Measurements from ENCODE around the gene DPH6.
"Not testable (repeated sequence)": the region's sequence is repeated elsewhere in the genome, so short reads cannot be mapped to it uniquely, and the experiment has no call there.

DPH6 gene

GRCh38 chr15:35383506-35383905, 162.5 kb downstream of the DPH6 start:
- Mint-ChIP-seq H3K27me3 (ENCODE audit: low read depth) (no peaks in the 10 kb centered on the region), H3K36me3 (ENCODE audit: low read depth) (peaks cover 6% of the 10 kb centered on the region), H3K4me3 (no peak overlapping the region), H3K4me1 (no peaks in the 10 kb centered on the region), H3K9me3 (peaks cover 4% of the 10 kb centered on the region), H3K27ac (no peak overlapping the region)
- no peak for TF ChIP-seq CTCF (IDR thresholded peaks at IDR 0.05; ENCODE audit: unreplicated experiment in 3 of 3)

- no peak overlapping the region for H3K27ac Mint-ChIP-seq
- TF ChIP-seq CTCF (IDR thresholded peaks at IDR 0.05; ENCODE audit: unreplicated experiment in 3 of 3) = no peak
- no peak overlapping the region for H3K4me3 Mint-ChIP-seq
- no peaks in the 10 kb centered on the region for H3K4me1 Mint-ChIP-seq
- H3K9me3 Mint-ChIP-seq = no peaks in the 10 kb centered on the region
- H3K36me3 Mint-ChIP-seq (ENCODE audit: low read depth) = peaks cover 12% of the 10 kb centered on the region
- H3K27me3 Mint-ChIP-seq (ENCODE audit: low read depth) = no peaks in the 10 kb centered on the region
Measured at GRCh38 chr15:35381328-35381727, 164.6 kb downstream of the DPH6 start.

GRCh38 chr15:35379972-35380371, 166.0 kb downstream of the DPH6 start:
- Mint-ChIP-seq H3K27me3 (ENCODE audit: low read depth) (no peaks in the 10 kb centered on the region), H3K4me1 (no peaks in the 10 kb centered on the region), H3K9me3 (no peaks in the 10 kb centered on the region), H3K36me3 (ENCODE audit: low read depth) (peaks cover 12% of the 10 kb centered on the region), H3K27ac (no peak overlapping the region), H3K4me3 (no peak overlapping the region)
- TF ChIP-seq CTCF (IDR thresholded peaks at IDR 0.05; ENCODE audit: unreplicated experiment in 3 of 3) = no peak

GRCh38 chr15:35378454-35378853, 167.5 kb downstream of the DPH6 start:
- not testable (repeated sequence) for H3K4me1 Mint-ChIP-seq; H3K4me3 Mint-ChIP-seq; H3K27me3 Mint-ChIP-seq (ENCODE audit: low read depth); H3K27ac Mint-ChIP-seq; H3K9me3 Mint-ChIP-seq
- peaks cover 12% of the 10 kb centered on the region for H3K36me3 Mint-ChIP-seq (ENCODE audit: low read depth)

GRCh38 chr15:35376707-35377106, 169.3 kb downstream of the DPH6 start:
- Mint-ChIP-seq H3K9me3 (no peaks in the 10 kb centered on the region), H3K4me3 (no peak overlapping the region), H3K27me3 (ENCODE audit: low read depth) (no peaks in the 10 kb centered on the region), H3K36me3 (ENCODE audit: low read depth) (peaks cover 16% of the 10 kb centered on the region), H3K27ac (no peak overlapping the region), H3K4me1 (no peaks in the 10 kb centered on the region)
- no peak for TF ChIP-seq CTCF (IDR thresholded peaks at IDR 0.05; ENCODE audit: unreplicated experiment in 3 of 3)

- no peaks in the 10 kb centered on the region for H3K4me1 Mint-ChIP-seq
- H3K4me3 Mint-ChIP-seq = no peak overlapping the region
- no peaks in the 10 kb centered on the region for H3K27me3 Mint-ChIP-seq (ENCODE audit: low read depth)
- no peak overlapping the region for H3K27ac Mint-ChIP-seq
- H3K36me3 Mint-ChIP-seq (ENCODE audit: low read depth) = peaks cover 16% of the 10 kb centered on the region
- TF ChIP-seq CTCF (IDR thresholded peaks at IDR 0.05; ENCODE audit: unreplicated experiment in 3 of 3) = no peak
- H3K9me3 Mint-ChIP-seq = no peaks in the 10 kb centered on the region
Measured at GRCh38 chr15:35374661-35375060, 171.3 kb downstream of the DPH6 start.

All from nephron (organoid).